Loucy (cell line): ENCODE results near the gene ZMYND8.

Experiments used
- H2AFZ ChIP-seq: fragments of 200-600 bp; sonication (generic); 2 replicates; pipeline ENCODE4 v1.6.0; 2016; ENCODE audit warnings: antibody characterized with exemption, mild to moderate bottlenecking, low read length, moderate library complexity
- H3F3A ChIP-seq: fragments of 200-600 bp; 2 replicates; pipeline ENCODE4 v1.6.0; 2016; ENCODE audit warnings: antibody characterized with exemption, low read depth, mild to moderate bottlenecking
- H3K27me3 ChIP-seq: fragments of 200-600 bp; sonication (generic); 2 replicates; pipeline ENCODE4 v1.6.1; 2014; ENCODE audit warnings: low read length, mild to moderate bottlenecking; ENCODE audit not compliant: insufficient read depth, poor library complexity, severe bottlenecking
- H3K36me3 ChIP-seq: fragments of 200-600 bp; sonication (generic); 2 replicates; pipeline ENCODE4 v1.6.1; 2016; ENCODE audit warnings: low read length; ENCODE audit not compliant: insufficient read depth
- H3K4me1 ChIP-seq: fragments of 200-600 bp; sonication (generic); 2 replicates; pipeline ENCODE4 v1.5.1; 2014; ENCODE audit warnings: low read length, mild to moderate bottlenecking; ENCODE audit not compliant: insufficient read depth, poor library complexity, severe bottlenecking
- H3K4me2 ChIP-seq: fragments of 200-600 bp; sonication (generic); 2 replicates; pipeline ENCODE4 v1.6.0; 2014; ENCODE audit warnings: antibody characterized with exemption, low read length, low read depth, mild to moderate bottlenecking; ENCODE audit not compliant: poor library complexity, severe bottlenecking
- H3K4me3 ChIP-seq: fragments of 200-600 bp; sonication (generic); 2 replicates; pipeline ENCODE4 v1.5.1; 2014; ENCODE audit warnings: low read length, mild to moderate bottlenecking, mixed read lengths; ENCODE audit not compliant: poor library complexity, severe bottlenecking
- H3K79me2 ChIP-seq: fragments of 200-600 bp; sonication (generic); 2 replicates; pipeline ENCODE4 v1.6.1; 2014; ENCODE audit warnings: low read length; ENCODE audit not compliant: insufficient read depth
- H3K9ac ChIP-seq: fragments of 200-600 bp; sonication (generic); 2 replicates; pipeline ENCODE4 v1.6.0; 2014; ENCODE audit warnings: mild to moderate bottlenecking, low read depth, low read length, moderate library complexity; ENCODE audit not compliant: poor library complexity, severe bottlenecking
- H3K9me2 ChIP-seq: fragments of 200-600 bp; sonication (generic); replicated peaks from 2 replicates; pipeline ENCODE4 v1.6.1; 2016; ENCODE audit warnings: low read depth, low read length, mixed read lengths
- H3K9me3 ChIP-seq: fragments of 200-600 bp; sonication (generic); 2 replicates; pipeline ENCODE4 v1.6.1; 2014; ENCODE audit warnings: mild to moderate bottlenecking, antibody characterized with exemption, low read length, low read depth; ENCODE audit not compliant: insufficient read depth
- H4K20me1 ChIP-seq: fragments of 200-600 bp; sonication (generic); 2 replicates; pipeline ENCODE4 v1.6.0; 2014; ENCODE audit warnings: antibody characterized with exemption, low read length, mild to moderate bottlenecking; ENCODE audit not compliant: insufficient read depth, poor library complexity, severe bottlenecking
- EZH2phosphoT487 ChIP-seq: fragments of 200-600 bp; IDR thresholded peaks from 2 replicates; pipeline ENCODE4 v1.6.1; 2018; ENCODE audit warnings: antibody characterized with exemption, mild to moderate bottlenecking, moderate library complexity, borderline replicate concordance
- TF ChIP-seq, protein P1 (sequence below): fragments of 200-600 bp; sonication (generic); conservative IDR thresholded peaks from 2 replicates; pipeline ENCODE4 v1.5.1; 2014; ENCODE audit warnings: mild to moderate bottlenecking, antibody characterized with exemption, low read length

The ZMYND8 gene

DNA sequence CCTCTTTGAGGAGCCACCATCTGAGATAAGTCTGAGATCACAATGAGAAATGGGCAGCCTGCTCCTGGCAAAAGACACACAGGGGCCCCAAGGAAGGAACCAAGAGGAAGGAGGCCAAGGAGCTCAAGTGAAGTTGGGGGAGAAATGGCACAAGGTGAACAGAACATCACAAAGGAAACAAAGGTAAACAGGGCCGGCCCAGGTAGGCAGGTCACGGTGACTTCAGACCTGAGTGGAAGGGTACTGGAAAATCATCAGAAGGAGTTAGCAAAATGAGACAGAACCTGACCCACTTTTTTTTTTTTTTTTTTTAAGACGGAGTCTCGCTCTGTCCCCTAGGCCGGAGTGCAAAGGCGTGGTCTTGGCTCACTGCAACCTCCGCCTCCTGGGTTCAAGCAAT, 11.3 kb downstream of the ZMYND8 start:
- peaks cover 70% of the 10 kb centered on the region; the same call in 1 of the 2 replicates for H3K36me3 ChIP-seq
- H3F3A ChIP-seq = no peaks in the 10 kb centered on the region
- H3K4me1 ChIP-seq = peaks cover 50% of the 10 kb centered on the region
- no peaks in the 10 kb centered on the region for H3K27me3 ChIP-seq
- peaks cover 85% of the 10 kb centered on the region for H4K20me1 ChIP-seq
- peaks cover 99% of the 10 kb centered on the region for H3K79me2 ChIP-seq
- H3K4me2 ChIP-seq = no peak overlapping the region
- no peak for TF ChIP-seq EZH2phosphoT487
- TF ChIP-seq, protein P1, sequence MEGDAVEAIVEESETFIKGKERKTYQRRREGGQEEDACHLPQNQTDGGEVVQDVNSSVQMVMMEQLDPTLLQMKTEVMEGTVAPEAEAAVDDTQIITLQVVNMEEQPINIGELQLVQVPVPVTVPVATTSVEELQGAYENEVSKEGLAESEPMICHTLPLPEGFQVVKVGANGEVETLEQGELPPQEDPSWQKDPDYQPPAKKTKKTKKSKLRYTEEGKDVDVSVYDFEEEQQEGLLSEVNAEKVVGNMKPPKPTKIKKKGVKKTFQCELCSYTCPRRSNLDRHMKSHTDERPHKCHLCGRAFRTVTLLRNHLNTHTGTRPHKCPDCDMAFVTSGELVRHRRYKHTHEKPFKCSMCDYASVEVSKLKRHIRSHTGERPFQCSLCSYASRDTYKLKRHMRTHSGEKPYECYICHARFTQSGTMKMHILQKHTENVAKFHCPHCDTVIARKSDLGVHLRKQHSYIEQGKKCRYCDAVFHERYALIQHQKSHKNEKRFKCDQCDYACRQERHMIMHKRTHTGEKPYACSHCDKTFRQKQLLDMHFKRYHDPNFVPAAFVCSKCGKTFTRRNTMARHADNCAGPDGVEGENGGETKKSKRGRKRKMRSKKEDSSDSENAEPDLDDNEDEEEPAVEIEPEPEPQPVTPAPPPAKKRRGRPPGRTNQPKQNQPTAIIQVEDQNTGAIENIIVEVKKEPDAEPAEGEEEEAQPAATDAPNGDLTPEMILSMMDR = no peak
- no peak overlapping the region for H2AFZ ChIP-seq
- no peak overlapping the region for H3K4me3 ChIP-seq
- H3K9ac ChIP-seq = no peak overlapping the region
- H3K9me2 ChIP-seq = no peaks in the 10 kb centered on the region
- no peaks in the 10 kb centered on the region for H3K9me3 ChIP-seq

DNA sequence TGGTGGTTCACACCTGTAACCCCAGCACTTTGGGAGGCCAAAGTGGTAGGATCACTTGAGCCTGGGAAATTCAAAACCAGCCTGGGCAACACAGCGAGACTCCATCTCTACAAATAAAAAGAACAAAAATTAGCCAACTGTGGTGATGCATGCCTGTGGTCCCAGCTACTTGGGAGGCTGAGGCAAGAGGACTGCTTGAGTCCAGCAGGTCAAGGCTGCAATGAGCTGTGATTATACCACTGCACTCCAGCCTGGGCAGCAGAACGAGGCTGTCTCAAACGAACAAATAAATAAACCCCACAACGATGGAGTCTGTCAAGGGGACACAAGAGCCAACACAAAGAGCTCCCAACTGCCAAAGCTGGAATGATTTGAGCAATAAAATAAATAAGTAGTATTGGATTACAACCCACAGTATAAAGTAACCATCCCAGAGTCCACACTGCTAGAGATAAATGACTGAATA, 13.5 kb downstream of the ZMYND8 start:
- Histone ChIP-seq H3K79me2 (peaks cover 99% of the 10 kb centered on the region), H3K9me2 (no peaks in the 10 kb centered on the region), H3K36me3 (peaks cover 73% of the 10 kb centered on the region; the same call in 1 of the 2 replicates), H4K20me1 (peaks cover 85% of the 10 kb centered on the region), H2AFZ (no peak overlapping the region), H3F3A (no peaks in the 10 kb centered on the region), H3K4me1 (peaks cover 28% of the 10 kb centered on the region), H3K9me3 (no peaks in the 10 kb centered on the region), H3K4me2 (no peak overlapping the region), H3K4me3 (no peak overlapping the region), H3K27me3 (no peaks in the 10 kb centered on the region), H3K9ac (no peak overlapping the region)
- TF ChIP-seq, protein P1 = no peak
- TF ChIP-seq EZH2phosphoT487 = no peak

DNA sequence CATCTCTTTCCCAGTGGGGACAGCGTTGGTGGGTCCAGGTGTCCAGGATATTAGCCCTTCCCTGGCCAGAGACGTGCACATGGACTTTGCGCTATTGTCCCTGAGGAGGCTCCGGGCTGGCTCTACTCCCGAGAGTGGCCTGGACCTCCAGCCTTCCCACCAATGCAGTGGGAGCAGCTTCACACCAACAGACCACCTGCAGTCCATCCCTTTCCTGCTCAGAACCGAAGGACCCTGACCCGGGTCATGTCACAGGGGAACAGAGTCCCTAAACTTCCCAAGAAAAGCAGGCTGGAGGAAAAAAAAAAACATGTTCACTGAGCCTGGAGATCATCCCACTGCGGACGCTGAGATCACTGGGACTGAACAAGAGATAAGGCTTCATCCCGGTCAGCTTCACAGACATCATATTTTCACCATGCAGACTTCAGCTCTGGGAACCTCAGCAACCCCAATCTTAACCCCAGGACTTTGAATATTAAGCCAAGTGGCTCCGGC, 18.3 kb downstream of the ZMYND8 start:
- no peak overlapping the region for H3K4me3 ChIP-seq
- TF ChIP-seq, protein P1 = no peak
- TF ChIP-seq EZH2phosphoT487 = no peak
- no peaks in the 10 kb centered on the region for H3K4me1 ChIP-seq
- peaks cover 86% of the 10 kb centered on the region for H4K20me1 ChIP-seq
- no peak overlapping the region for H2AFZ ChIP-seq
- H3K9ac ChIP-seq = no peak overlapping the region
- H3K4me2 ChIP-seq = no peak overlapping the region
- no peaks in the 10 kb centered on the region for H3K9me2 ChIP-seq
- H3K9me3 ChIP-seq = no peaks in the 10 kb centered on the region
- H3K36me3 ChIP-seq = peaks cover 70% of the 10 kb centered on the region; the same call in 1 of the 2 replicates
- peaks cover 99% of the 10 kb centered on the region for H3K79me2 ChIP-seq
- no peaks in the 10 kb centered on the region for H3F3A ChIP-seq
- H3K27me3 ChIP-seq = no peaks in the 10 kb centered on the region
